Endodermal cell (in vitro differentiated cells): ENCODE data around the gene HRG. TPM values are rescaled to one million over a fixed set of nuclear protein-coding genes. Genes with fewer than 3 reads are reported as not detected.

Source experiments
- DNase-seq: peaks from one replicate; pipeline ENCODE4 v3.0.0-alpha.2; 2017
- H3K27ac ChIP-seq: 2 replicates; pipeline ENCODE4 v1.5.1; 2013; ENCODE audit warnings: mild to moderate bottlenecking, low read depth, low read length, moderate library complexity
- H3K27me3 ChIP-seq: 2 replicates; pipeline ENCODE4 v1.6.1; 2013; ENCODE audit warnings: mild to moderate bottlenecking, low read length, moderate library complexity; ENCODE audit not compliant: insufficient read depth, control insufficient read depth, poor library complexity, severe bottlenecking
- H3K36me3 ChIP-seq: 2 replicates; pipeline ENCODE4 v1.7.0; 2013; ENCODE audit warnings: mild to moderate bottlenecking, low read length, moderate library complexity; ENCODE audit not compliant: control insufficient read depth, insufficient read depth
- H3K4me1 ChIP-seq: one replicate; pipeline ENCODE4 v1.7.0; 2013; ENCODE audit warnings: low read length; ENCODE audit not compliant: control insufficient read depth, insufficient read depth
- H3K4me3 ChIP-seq: 2 replicates; pipeline ENCODE4 v1.5.1; 2013; ENCODE audit warnings: mild to moderate bottlenecking, low read length, moderate library complexity
- H3K9ac ChIP-seq: 2 replicates; pipeline ENCODE4 v1.6.1; 2013; ENCODE audit warnings: mild to moderate bottlenecking, low read length, moderate library complexity; ENCODE audit not compliant: poor library complexity, severe bottlenecking; ENCODE audit errors: extremely low read depth
- H3K9me3 ChIP-seq: 2 replicates; pipeline ENCODE4 v1.6.1; 2013; ENCODE audit warnings: mild to moderate bottlenecking, low read length, moderate library complexity; ENCODE audit not compliant: control insufficient read depth
- H3K27ac Mint-ChIP-seq: 2 replicates; pipeline ENCODE4 v1.8.0; 2020; ENCODE audit warnings: mixed read lengths
- H3K27me3 Mint-ChIP-seq: 2 replicates; pipeline ENCODE4 v1.8.0; 2021; ENCODE audit warnings: mild to moderate bottlenecking, mixed read lengths; ENCODE audit not compliant: insufficient read depth
- H3K36me3 Mint-ChIP-seq: 2 replicates; pipeline ENCODE4 v1.8.0; 2020; ENCODE audit warnings: low read depth, mixed read lengths
- H3K4me1 Mint-ChIP-seq: 2 replicates; pipeline ENCODE4 v1.8.0; 2020; ENCODE audit warnings: mixed read lengths
- H3K4me3 Mint-ChIP-seq: 2 replicates; pipeline ENCODE4 v1.8.0; 2020; ENCODE audit warnings: mild to moderate bottlenecking, moderate library complexity, mixed read lengths
- H3K9me3 Mint-ChIP-seq: 2 replicates; pipeline ENCODE4 v1.8.0; 2020; ENCODE audit warnings: mild to moderate bottlenecking, mixed read lengths
- WGBS, 2 experiments: methylation state at CpG; one replicate each; pipeline versions ENCODE4 v1.1.5 to v1.1.7; 2013; ENCODE audit warnings: missing lambda C conversion rate in 2 of 2, mixed read lengths in 1 of 2; ENCODE audit not compliant: insufficient coverage in 1 of 2, insufficient read length in 1 of 2; 5-methylcytosine and 5-hydroxymethylcytosine counted together
- total RNA-seq, 2 donors: library from RNA; stranded (reverse); fragmentation: NEBNext Ultra II Directional in 1 of 2; extraction: Animal tissue kit (Norgen Biotek cat#: 25700) in 1 of 2; gene quantifications; 2 replicates in 1 of 2; 3 replicates in 1 of 2; pipeline ENCODE4 v1.2.1, GENCODE V29; 2021
- TF ChIP-seq, protein P1 (sequence below): fragments of 200-600 bp; sonication (generic); conservative IDR thresholded peaks from 2 replicates; pipeline ENCODE4 v1.5.0; 2021; ENCODE audit warnings: antibody characterized with exemption, mild to moderate bottlenecking

HRG gene
- total RNA-seq, 2 donors from 2014 or later, result not detected

DNA sequence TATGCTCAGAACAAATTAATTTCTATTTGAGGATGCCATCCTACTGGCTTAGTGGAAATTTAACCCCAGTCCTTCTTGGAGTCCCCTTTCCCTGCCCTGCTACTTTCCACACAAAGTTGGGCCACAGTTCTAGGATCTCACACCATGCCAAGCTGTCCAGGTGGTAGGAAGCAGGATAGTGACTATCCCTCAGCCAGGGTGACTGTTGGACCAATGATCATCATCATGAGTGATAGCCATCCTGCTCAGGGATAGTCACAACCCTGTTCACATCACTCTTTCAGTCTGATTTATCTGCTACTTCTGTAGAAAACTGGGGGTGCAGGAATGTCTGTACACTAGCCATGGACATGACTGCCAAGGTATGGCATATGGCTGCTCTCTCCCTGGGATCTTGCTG lies 12.8 kb downstream of the HRG start:
- no peaks in the 10 kb centered on the region for H3K9me3 ChIP-seq
- no peaks in the 10 kb centered on the region for H3K36me3 ChIP-seq
- H3K36me3 Mint-ChIP-seq, result no peaks in the 10 kb centered on the region
- H3K27ac ChIP-seq, result no peak overlapping the region
- peaks cover 3% of the 10 kb centered on the region for H3K9me3 Mint-ChIP-seq
- no peaks in the 10 kb centered on the region for H3K4me1 Mint-ChIP-seq
- TF ChIP-seq, protein P1, sequence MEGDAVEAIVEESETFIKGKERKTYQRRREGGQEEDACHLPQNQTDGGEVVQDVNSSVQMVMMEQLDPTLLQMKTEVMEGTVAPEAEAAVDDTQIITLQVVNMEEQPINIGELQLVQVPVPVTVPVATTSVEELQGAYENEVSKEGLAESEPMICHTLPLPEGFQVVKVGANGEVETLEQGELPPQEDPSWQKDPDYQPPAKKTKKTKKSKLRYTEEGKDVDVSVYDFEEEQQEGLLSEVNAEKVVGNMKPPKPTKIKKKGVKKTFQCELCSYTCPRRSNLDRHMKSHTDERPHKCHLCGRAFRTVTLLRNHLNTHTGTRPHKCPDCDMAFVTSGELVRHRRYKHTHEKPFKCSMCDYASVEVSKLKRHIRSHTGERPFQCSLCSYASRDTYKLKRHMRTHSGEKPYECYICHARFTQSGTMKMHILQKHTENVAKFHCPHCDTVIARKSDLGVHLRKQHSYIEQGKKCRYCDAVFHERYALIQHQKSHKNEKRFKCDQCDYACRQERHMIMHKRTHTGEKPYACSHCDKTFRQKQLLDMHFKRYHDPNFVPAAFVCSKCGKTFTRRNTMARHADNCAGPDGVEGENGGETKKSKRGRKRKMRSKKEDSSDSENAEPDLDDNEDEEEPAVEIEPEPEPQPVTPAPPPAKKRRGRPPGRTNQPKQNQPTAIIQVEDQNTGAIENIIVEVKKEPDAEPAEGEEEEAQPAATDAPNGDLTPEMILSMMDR, result no peak
- peaks cover 21% of the 10 kb centered on the region for H3K27me3 ChIP-seq
- no peaks in the 10 kb centered on the region for H3K4me1 ChIP-seq
- no peak overlapping the region for H3K9ac ChIP-seq
- no peak overlapping the region for H3K4me3 Mint-ChIP-seq
- H3K27me3 Mint-ChIP-seq, result peaks cover 33% of the 10 kb centered on the region
- no peak for DNase-seq
- H3K27ac Mint-ChIP-seq, result no peak overlapping the region
- H3K4me3 ChIP-seq, result no peak overlapping the region

DNA sequence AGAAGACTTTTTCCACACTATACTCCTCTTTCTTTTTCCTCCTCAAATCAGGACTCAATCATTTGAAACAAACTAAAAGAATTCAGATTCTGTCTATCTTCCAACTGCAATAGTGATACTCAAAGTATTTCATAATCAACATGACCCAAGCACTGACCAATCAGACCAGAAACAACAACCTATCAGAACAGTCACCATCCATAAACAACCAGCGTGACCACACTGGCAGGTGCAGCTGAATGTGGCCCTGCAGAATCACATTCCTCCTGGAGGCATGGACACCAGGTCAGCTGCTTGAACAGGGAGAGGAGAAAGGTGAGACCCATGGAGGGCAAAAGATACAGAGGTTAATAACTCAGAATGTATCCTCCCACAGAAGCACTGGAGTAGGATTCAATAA lies 13.3 kb downstream of the HRG start:
- peaks cover 9% of the 10 kb centered on the region for H3K9me3 Mint-ChIP-seq
- TF ChIP-seq, protein P1, result no peak
- peaks cover 29% of the 10 kb centered on the region for H3K27me3 Mint-ChIP-seq
- no peak overlapping the region for H3K27ac Mint-ChIP-seq
- Histone ChIP-seq H3K9ac (no peak overlapping the region), H3K4me1 (no peaks in the 10 kb centered on the region), H3K27me3 (peaks cover 21% of the 10 kb centered on the region), H3K9me3 (no peaks in the 10 kb centered on the region), H3K4me3 (no peak overlapping the region), H3K27ac (no peak overlapping the region), H3K36me3 (no peaks in the 10 kb centered on the region)
- no peaks in the 10 kb centered on the region for H3K36me3 Mint-ChIP-seq
- no peak for DNase-seq
- WGBS, 2 experiments, result 89% methylated on average over 1 of the region's 1 CpG; no CpG with 5 or more reads in 1 of the 2 experiments
- no peaks in the 10 kb centered on the region for H3K4me1 Mint-ChIP-seq
- no peak overlapping the region for H3K4me3 Mint-ChIP-seq

DNA sequence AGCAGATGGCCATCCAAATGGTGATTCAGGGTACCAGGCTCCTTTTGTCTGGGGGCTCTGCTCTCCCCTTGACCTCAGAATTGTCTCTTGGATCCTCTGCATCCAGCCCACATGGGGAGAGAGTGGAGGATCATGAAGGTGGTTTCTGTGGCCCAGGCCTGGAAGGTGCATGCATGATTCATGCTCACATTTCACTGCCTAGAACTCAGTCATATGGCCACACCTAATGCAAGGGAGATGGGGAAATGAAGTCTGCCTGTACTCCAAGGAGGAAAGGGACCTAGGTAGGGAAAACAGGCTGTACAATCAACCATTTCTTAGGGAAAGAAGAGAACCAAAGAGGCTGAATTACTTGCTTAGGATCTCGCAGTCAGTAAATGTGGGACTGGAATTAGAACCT lies 15.1 kb downstream of the HRG start:
- Histone ChIP-seq H3K4me1 (no peaks in the 10 kb centered on the region), H3K4me3 (no peak overlapping the region), H3K36me3 (no peaks in the 10 kb centered on the region), H3K9me3 (peaks cover 9% of the 10 kb centered on the region), H3K27ac (no peak overlapping the region), H3K27me3 (peaks cover 11% of the 10 kb centered on the region), H3K9ac (no peak overlapping the region)
- Mint-ChIP-seq H3K27me3 (peaks cover 22% of the 10 kb centered on the region), H3K9me3 (peaks cover 20% of the 10 kb centered on the region), H3K36me3 (no peaks in the 10 kb centered on the region), H3K27ac (no peak overlapping the region), H3K4me3 (no peak overlapping the region), H3K4me1 (no peaks in the 10 kb centered on the region)
- TF ChIP-seq, protein P1, result no peak
- 96 to 100% methylated on average over 1 of the region's 1 CpG for WGBS, 2 experiments
- DNase-seq, result no peak
